ENCODE measurements around the gene RAB1A. TPM values are rescaled to one million over a fixed set of nuclear protein-coding genes. Genes with fewer than 3 reads are reported as not detected.

Gene RAB1A
- total RNA-seq, 4 donors from 2014 or later: 72.6 to 101 (median 78.3) TPM

DNA sequence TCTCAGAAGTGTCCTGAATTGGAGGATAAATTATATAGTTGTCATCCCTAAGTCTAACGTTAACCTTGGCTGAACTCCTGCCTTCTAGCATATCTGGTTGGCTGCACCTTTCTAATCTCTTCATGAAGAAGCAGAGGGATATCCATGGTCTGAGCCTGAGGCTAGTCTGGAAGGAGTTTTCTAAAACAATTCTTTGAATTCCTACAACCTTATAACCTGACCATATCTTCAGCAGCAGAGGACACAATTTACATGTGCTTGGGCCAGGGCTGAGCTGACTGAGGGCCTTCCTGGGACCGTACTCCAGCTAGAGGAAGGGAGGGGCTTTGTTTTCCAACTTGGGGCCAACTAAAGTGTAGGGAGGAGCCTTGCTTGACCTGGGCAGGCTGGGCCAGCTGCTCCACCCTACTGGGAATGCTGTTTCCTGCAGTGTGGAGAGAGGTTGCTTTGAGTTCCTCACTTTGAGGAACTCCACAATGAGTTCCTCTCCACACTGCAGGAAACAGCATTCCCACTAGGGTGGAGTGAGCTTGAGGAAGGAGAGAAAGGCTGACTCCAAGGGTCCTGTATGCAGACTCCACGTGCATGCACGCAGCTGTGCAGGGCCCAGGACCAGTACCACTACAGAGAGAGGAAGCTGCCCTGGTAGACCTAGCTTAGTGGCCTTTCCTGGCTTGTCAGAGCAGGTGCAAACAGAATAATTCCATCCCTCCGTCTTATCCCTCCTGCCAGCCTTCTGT lies 54.1 kb downstream of the RAB1A start:
- TF ChIP-seq POLR2A (IDR thresholded peaks at IDR 0.05): no peak
- TF ChIP-seq, protein P1, sequence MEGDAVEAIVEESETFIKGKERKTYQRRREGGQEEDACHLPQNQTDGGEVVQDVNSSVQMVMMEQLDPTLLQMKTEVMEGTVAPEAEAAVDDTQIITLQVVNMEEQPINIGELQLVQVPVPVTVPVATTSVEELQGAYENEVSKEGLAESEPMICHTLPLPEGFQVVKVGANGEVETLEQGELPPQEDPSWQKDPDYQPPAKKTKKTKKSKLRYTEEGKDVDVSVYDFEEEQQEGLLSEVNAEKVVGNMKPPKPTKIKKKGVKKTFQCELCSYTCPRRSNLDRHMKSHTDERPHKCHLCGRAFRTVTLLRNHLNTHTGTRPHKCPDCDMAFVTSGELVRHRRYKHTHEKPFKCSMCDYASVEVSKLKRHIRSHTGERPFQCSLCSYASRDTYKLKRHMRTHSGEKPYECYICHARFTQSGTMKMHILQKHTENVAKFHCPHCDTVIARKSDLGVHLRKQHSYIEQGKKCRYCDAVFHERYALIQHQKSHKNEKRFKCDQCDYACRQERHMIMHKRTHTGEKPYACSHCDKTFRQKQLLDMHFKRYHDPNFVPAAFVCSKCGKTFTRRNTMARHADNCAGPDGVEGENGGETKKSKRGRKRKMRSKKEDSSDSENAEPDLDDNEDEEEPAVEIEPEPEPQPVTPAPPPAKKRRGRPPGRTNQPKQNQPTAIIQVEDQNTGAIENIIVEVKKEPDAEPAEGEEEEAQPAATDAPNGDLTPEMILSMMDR (IDR thresholded peaks at IDR 0.05): peak in 2 of 6 experiments; percentile 7 to 14
- Histone ChIP-seq H3K9me3 (no peaks in the 10 kb centered on the region), H3K27me3 (no peaks in the 10 kb centered on the region), H3K4me3 (no peak overlapping the region), H3K36me3 (peaks cover 9 to 86% (median 19%) of the 10 kb centered on the region in 3 donors), H3K27ac (peak overlapping the region; percentile 49 to 63 (median 50)), H3K4me1 (peaks cover 14 to 46% (median 18%) of the 10 kb centered on the region in 3 donors)
- WGBS, 2 donors: 0 to 26% methylated on average over 2 of the region's 5 CpGs
- DNase-seq: no peak
- intact Hi-C loops (cut with DNase I): loop anchor here (10.0 kb wide), 1 partner anchor 49 kb away; no protein-coding TSS in a partner anchor

DNA sequence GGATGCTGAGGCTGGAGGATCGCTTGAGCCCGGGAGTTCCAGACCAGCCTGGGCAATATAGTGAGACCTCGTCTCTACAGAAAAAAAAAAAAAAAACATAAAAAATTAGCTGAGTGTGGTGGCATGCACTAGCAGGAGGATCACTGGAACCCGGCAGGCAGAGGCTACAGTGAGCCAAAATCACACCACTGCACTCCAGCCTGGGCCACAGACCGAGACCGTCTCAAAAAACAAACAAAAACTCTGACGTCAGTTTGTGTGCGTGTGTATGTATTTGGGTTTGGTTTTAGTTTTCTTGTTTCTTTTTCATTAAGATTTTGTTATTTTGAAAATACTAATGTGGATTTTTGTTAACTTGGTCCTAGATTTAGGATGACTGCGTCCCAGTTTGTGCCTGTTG lies 54.7 kb downstream of the RAB1A start:
- intact Hi-C loops (cut with DNase I): loop anchor here (10.0 kb wide), 1 partner anchor 50 kb away; no protein-coding TSS in a partner anchor
- H3K27ac ChIP-seq: peak overlapping the region in 3 of 4 donors; percentile 49 to 63 (median 50)
- 61% methylated on average over 8 to 9 of the region's 9 CpGs for WGBS, 2 donors
- no peaks in the 10 kb centered on the region for H3K27me3 ChIP-seq
- peaks cover 14 to 52% (median 24%) of the 10 kb centered on the region in 3 donors for H3K4me1 ChIP-seq
- no peak overlapping the region for H3K4me3 ChIP-seq
- H3K36me3 ChIP-seq: peaks cover 9 to 86% (median 19%) of the 10 kb centered on the region in 3 donors
- DNase-seq: no peak
- H3K9me3 ChIP-seq: no peaks in the 10 kb centered on the region
- TF ChIP-seq, protein P1 (IDR thresholded peaks at IDR 0.05): no peak
- TF ChIP-seq POLR2A (IDR thresholded peaks at IDR 0.05): no peak

DNA sequence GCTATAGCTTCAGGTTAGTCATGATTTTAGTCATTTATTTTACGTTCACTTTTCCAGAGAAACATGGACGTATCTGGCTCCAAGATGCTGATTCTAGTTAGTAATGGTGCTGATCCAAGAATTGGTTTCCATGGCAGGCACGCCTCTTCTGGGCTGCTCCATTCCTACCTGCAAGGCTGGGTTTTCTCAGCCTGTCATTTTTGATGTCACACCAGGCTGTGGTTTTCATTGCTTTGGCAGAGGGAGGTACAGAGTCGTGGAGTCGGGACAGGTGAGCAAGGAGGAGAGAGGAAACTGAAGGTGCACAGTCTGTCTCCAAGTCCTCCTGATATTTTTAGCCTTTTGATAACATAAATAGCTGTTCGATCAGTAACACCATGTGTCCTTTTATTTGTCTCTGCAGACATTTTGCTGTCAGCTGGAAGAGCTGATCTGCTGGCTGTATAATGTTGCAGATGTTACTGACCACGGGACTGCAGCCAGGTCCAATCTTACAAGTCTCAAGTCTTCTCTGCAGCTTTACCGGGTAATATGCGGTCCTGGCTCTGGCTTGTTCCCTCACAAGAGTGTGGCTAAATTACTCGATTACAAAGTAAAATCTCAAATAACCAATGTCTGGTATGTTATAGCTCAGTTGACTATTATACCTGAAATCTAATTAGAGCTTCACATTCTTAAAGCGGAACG lies 55.9 kb downstream of the RAB1A start:
- H3K4me1 ChIP-seq: peaks cover 16 to 63% (median 36%) of the 10 kb centered on the region in 3 donors
- no peak for DNase-seq
- intact Hi-C loops (cut with DNase I): loop anchor here (10.0 kb wide), 1 partner anchor 51 kb away; no protein-coding TSS in a partner anchor

DNA sequence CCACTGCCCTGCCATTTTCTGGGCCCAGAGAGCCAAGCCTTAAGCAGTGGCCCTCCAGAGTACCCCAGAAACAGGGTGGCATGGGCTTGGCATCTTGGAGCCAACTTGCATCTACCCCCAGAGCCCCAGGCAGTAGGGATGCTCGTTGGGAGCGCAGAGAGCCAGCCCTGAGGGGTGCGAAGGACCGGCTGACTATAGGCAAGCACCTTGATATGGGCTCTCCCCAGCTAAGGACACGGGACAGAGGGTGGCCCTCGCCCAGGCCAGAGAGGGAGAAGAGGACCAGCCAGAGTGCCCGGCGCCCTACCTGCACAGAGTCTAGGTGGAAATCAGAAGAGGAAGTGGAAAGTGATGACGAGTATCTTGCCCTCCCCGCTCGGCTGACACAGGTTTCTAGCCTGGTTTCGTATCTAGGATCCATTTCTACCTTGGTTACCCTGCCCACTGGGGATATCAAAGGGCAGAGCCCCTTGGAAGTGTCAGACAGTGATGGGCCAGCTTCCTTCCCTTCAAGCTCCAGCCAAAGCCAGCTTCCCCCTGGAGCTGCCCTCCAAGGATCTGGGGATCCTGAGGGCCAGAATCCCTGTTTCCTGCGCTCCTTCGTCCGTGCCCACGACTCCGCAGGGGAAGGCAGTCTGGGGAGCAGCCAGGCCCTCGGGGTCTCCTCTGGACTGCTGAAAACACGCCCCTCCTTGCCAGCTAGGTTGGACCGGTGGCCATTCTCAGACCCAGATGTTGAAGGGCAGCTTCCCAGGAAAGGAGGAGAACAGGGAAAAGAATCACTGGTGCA lies 57.5 kb downstream of the RAB1A start:
- Histone ChIP-seq H3K27me3 (no peaks in the 10 kb centered on the region), H3K9me3 (no peaks in the 10 kb centered on the region), H3K4me1 (peaks cover 28 to 74% (median 52%) of the 10 kb centered on the region in 3 donors), H3K4me3 (no peak overlapping the region), H3K36me3 (peaks cover 2 to 68% (median 14%) of the 10 kb centered on the region in 3 donors), H3K27ac (no peak overlapping the region)
- DNase-seq: no peak
- WGBS, 2 donors: 79 to 87% methylated on average over 9 to 17 of the region's 20 CpGs
- intact Hi-C loops (cut with DNase I): loop anchor here (10.0 kb wide), 1 partner anchor 52 kb away; no protein-coding TSS in a partner anchor
- TF ChIP-seq, protein P1 (IDR thresholded peaks at IDR 0.05): no peak
- TF ChIP-seq POLR2A (IDR thresholded peaks at IDR 0.05): no peak

More for the DNA sequence above, 55.9 kb downstream of the RAB1A start:
- Histone ChIP-seq H3K27me3 (no peaks in the 10 kb centered on the region), H3K36me3 (peaks cover 9 to 84% (median 14%) of the 10 kb centered on the region in 3 donors), H3K9me3 (no peaks in the 10 kb centered on the region), H3K4me3 (no peak overlapping the region), H3K27ac (no peak overlapping the region)
- 77 to 82% methylated on average over 12 of the region's 12 CpGs for WGBS, 2 donors
- TF ChIP-seq POLR2A (IDR thresholded peaks at IDR 0.05): no peak
- TF ChIP-seq, protein P1 (IDR thresholded peaks at IDR 0.05): no peak

All from esophagus squamous epithelium (tissue), 5 donors.